Right lung (tissue), 5 donors: ENCODE data around the gene FLT1. TPM values are rescaled to one million over a fixed set of nuclear protein-coding genes. Genes with fewer than 3 reads are reported as not detected.

ENCODE experiments used
- DNase-seq, 2 donors: peaks; one replicate each; pipeline ENCODE4 v3.0.0-alpha.2; 2013
- polyA plus RNA-seq, 5 donors: library from polyadenylated mRNA; unstranded; fragments of 120-200 nt; gene quantifications; one replicate each; pipeline versions ENCODE4 v1.2.1 to v1.2.3, GENCODE V29; 2013; ENCODE audit warnings: inconsistent platforms in 1 of 5, low replicate concordance in 1 of 5; ENCODE audit not compliant: insufficient read length in 5 of 5, insufficient read depth in 1 of 5

Gene FLT1
- polyA plus RNA-seq, 5 donors, result 17.7 to 28.3 (median 22.9) TPM

DNA sequence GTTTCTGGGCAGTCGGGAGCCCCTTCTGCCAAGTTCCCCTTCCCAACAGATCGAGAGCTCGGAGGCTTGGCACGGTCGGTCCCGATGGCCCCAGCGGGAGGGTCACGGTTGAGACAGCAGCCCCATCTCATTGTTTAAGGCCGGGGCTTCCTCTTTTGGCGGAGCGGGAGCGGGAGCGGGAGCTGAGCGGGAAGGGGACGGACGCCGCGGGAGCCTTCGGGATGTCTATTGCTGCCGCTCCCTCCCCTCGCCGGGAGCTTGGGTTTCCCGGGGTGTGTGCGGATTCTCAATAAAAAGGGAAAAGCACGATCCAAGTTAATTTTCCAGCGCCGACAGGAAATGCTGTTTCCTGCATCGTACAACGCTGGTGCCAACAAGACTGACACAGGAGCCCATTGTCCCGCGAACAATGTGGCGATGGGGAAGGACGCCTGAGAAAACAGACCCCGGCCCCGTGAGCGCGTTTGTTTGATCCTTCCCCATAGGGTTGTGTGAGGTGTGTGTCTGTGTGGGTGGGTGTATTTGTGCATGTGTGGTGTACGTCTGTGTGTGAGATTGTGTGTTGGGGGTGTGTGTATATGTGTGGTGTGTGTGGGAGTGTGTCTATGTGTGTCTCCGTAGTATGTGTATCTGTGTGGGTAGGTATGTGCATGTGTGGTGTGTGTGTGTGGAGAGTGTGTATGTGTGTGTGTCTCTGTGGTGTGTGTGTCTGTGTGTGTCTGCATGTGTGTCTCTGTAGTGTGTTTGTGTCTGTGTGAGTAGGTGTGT is 36.3 kb upstream of the FLT1 start:
- DNase-seq, result peak; percentile 27 to 32

DNA sequence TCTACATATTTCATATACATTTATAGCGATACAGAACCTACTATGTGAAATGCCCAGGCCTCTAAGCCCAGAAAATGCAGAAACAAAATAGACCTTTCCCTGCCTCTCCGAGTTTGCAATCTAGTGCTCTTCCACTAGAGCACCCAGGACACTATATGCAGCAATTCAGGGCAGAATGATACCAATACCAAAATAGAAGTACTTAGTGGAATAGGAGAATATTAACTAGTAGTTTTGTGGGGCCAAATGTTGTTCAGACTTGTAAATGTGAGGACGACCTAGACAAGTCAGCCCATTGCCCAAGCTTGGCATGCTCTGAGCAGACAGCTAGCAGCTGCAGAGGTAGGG is 35.8 kb upstream of the FLT1 start:
- DNase-seq, result peak in 1 of 2 donors; percentile 16

DNA sequence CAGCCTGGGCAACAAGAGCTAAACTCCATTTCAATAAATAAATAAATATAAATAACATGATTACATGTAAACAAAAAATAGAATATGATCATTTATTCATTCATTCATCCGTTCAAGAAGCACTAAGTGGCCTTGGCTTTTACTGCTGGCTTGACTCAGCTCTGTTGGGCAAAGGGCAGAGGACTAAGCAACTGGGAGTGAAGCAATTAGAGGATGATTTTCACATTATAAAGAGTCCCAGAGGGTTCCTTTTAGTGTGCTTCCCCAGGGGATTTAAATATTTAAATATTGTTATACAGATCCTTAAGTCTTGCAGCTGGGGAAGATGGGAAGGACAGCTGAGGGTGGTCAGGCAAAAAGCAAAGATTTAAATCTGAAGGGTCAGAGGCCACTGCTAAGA is 34.9 kb upstream of the FLT1 start:
- no peak for DNase-seq

DNA sequence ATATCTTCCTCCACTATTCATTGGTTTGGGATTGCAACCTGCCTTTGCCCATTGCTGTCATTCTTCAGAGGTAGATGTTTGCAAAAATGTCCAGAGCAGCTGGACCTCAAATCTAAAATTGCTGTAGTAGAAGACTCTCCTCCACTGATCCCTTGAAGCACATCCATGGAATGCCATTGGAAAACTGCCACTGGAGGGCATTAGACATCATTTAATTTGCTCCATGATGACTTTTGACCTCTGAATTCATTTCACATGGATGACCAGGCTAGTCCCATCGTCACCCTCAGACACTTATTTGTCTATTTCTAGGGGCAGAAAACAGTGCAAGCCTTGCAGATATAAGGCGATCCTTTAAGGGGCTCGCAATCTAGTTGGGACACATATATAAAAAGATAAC is 33.9 kb upstream of the FLT1 start:
- DNase-seq, result no peak

DNA sequence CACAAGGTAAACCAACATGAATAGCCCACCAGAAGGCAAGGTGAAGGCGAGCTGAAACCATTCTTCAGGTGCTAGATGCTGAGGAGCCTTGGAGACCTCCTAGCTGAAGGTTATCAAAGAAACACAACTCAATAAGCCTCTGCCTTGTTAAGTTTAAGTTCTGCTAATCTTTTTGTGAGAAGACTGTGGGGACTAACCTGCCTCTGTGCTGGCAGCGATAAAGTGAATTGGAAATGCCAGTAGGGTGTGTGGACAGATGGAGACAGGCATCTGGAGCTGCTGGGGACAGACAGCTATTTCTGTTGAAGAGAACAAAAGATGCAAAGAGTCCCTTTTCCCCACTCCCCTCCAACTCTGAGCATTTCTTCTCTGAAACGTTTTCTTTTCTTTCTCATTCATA is 33.5 kb upstream of the FLT1 start:
- DNase-seq, result no peak

DNA sequence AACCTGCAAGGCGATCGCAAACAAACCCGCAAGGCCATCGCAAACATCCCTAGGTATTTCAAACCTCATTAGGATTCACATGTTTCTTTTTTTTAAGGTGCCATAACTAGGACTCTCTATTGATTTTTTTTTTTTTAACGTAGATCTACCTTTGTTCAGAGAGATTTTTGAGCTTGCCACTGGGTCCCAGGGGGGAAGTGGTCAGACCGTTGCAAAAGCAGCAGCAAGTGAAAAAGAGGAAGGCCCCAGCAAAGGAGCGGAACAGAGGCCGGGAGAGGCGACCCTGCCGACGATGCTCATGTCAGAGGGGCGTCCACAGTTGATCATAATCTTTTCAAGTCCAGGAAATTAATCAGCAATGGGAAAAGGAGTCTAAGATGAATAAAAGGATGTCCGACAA is 32.7 kb upstream of the FLT1 start:
- no peak for DNase-seq

DNA sequence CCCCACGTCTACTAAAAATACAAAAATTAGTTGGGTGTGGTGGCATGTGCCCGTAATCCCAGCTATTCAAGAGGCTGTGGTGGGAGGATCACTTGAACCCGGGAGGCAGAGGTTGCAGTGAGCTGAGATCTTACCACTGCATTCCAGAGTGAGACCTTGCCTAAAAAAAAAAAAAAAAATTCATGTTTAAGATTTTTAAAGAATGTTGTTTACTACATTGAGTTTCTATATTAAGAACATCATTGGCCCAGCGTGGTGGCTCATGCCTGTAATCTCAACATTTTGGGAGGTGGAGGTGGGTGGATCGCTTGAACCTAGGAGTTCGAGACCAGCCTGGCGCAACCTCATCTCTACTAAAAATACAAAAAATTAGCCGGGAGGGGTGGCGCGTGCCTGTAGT is 31.9 kb upstream of the FLT1 start:
- no peak for DNase-seq

DNA sequence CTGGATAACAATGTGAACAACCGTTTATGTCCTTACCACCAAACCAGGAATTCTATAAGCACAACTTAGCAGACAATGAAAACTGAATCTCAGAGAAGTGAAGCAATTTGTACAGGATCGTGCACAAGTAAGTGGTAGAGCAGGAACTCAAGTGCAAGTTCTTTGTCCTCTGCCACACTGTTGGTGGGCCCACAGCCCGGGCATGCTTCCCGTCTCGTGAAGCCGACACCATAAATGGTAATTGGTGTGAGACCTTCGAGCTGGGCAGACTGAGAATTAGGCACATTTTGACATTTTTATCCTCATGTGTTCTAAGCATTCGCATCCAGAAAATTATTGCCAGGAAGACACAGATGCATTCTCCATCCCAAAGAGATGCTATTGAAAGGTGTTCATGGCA is 27.9 kb upstream of the FLT1 start:
- DNase-seq, result no peak

DNA sequence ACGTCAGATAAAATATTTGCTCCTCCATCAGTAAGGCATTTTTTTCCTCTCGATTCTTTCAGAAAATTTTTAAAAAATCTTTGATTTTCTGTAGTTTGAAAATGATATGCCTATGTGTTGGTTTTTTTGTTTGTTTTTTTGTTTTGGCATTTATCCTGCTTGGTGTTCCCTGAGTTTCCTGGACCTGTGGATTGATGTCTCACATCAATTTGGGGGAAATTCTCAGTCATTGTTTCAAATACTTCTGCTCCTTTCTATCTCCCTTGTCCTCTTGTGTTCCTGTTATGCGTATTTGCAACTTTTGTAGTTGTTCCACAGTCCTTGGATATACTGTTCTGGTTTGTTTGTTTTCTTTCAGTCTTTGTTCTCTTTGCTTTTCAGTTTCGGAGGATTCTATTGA is 18.8 kb upstream of the FLT1 start:
- DNase-seq, result no peak

DNA sequence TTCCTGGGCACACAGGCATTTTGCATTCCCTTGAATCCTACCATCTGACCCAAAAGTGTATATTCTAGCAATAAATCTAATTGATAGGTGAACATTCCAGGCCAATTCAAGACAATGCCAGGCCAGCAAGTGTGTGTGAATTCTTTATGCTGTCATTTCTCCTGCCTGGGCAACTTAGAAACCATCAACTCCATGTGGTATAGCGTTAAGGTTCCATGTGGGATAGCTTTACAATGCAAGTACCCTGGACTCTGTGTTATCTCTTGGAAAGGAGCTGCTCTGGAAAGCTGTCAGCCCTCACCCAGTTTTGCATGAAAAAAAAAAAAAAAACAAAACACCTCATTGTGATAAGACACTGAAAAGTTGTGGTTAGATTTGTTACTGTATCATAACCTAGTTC is 15.6 kb upstream of the FLT1 start:
- no peak for DNase-seq

DNA sequence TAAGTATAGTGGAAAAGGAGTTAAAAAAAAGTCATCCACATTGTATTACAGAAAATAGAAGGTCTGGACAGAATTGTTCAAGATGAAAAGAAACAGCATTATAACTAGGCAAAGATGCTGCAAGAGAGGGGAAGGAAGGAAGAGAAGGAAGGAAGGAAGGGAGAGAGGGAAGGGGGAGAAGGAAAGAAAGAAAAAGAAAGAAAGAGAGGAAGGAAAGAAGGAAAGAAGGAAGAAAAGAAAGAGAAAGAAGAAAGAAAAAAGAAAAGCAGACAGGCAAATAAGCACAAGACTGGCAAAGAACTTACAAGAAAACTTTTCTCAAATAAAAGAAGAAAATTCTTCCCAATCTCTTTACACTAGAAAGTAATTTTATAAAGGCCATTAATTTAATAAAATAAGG is 15.1 kb upstream of the FLT1 start:
- no peak for DNase-seq

DNA sequence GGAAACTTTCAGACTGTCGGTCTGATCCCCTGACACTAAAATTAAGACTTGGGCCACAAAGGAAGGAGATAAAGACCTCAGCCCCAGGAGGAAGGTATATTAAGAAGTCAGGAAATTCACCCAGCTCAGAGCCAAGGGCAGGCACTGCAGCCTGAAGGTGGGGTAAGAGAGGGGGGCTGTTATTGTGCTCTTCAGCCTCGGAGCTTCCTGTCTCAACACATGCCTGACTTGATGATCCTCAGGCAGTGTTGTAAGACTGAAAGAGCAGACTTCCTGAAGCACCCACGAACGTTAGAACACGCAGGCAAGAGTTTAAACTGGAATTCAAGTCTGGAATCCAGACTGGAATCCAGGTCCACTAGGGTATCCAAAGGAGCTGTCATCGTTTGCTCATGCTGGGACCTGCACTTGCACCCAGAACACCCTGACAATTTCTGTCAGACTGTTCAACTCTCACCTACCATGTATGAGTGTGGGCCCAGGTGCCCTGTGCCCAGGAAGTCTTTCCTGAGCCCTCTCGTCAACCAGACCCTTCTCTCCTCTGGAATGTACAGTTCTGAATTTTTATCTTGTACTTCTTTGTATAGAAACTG is 10.7 kb upstream of the FLT1 start:
- DNase-seq, result no peak

DNA sequence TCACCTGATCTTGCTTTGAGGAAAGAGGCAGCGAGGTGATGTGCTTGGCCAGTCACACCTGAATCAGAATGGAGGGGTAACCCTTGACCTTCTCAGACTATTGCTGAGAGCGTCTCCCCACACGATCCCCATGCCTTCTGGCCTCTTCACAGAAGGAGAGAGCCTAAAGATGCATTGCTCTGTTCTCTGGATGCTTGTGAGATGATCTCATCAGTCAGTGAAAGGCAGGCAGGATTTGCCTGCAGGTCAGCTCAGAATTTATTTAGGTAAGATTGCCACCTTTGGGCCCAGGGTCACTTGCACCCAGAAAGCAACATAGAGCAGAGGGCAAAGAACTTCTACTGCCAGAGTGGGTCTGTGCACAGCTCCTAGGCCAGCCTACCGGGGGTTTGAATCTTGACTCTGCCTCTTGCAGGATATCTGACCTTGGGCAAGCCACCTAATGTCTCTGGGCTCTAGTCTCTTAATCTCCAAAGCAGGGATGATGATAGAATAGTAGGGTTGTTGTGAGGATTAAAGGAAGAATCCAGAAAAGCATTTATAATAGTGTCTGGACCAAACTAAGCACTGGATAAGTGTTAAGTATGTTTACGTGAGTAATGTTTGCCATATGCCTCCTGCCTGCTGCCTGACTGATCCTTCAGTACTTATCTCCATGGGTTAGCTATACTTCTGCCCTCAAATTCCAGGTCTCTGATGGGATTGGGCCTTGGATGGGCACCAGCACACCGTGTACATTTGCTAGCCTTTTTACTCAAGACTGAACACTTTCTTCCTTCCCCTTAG is 8.4 kb upstream of the FLT1 start:
- DNase-seq, result no peak

DNA sequence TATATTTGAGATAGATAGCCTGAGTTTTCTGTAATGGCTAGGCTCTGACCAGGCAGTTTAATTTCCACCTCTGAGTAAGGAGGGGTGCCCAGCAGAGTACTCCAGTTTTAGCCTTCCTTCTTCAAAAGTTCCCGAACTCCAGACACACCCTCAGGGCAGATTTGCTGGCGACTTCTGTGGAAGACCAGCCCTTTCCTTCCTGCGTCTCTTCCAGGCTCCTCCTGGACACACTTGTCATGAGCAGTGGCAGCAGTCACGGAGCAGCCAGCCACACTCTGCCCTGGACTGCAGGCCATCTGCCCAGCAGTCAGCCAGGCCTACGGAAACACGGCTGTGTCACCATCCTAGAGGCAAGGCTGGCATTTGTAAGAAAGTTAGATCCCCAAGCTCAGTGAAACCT is 6.6 kb upstream of the FLT1 start:
- no peak for DNase-seq

DNA sequence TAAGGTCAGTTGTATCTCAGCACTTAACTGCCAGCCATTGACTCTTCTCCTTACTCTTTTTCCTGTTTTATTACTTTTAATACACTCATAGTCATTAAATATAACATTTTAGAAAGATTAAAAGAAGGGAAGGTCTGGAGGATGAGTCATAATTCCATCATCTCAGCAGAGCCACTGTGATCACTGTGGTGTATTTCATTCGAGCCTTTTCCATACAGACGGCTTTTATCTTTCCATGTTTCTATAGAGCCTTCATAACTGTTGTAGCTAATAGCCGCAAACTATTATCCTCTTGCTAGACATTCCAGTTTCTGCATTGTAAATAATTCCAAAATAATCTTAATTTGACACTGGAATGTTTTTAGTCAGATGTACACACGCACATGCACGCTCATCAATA is 4.7 kb upstream of the FLT1 start:
- DNase-seq, result no peak

DNA sequence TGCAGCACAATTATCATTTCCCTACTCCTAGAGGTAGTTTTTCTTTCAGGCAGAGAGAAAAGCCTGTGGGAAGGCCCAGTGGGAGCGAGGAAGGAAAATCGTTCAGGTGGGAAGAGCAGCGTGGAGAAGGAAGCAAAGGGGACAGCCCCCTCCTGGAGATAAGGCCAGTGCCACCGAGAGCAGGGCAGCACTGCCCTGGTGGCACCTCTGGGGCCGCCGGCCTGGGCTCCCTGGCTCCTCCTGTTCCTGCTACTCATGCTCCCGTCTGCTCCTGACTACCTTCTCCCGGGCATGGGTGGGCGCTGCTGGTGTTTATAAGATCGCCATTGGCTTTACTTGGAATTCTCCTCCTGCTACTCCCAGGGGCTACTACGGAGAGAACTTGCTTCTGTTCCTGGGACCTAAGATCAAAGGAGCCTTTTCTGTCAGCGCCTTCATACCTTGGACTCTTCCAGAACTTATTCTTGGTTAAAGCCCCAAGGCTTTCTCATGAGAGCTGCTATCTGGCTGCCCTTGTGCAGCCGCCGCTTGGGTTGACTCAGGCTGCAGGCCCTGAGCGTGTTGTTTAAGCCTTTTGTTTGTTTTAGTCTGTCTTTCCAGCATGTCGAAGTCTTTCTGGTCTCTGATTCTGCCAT is 3.7 kb upstream of the FLT1 start:
- DNase-seq, result no peak

DNA sequence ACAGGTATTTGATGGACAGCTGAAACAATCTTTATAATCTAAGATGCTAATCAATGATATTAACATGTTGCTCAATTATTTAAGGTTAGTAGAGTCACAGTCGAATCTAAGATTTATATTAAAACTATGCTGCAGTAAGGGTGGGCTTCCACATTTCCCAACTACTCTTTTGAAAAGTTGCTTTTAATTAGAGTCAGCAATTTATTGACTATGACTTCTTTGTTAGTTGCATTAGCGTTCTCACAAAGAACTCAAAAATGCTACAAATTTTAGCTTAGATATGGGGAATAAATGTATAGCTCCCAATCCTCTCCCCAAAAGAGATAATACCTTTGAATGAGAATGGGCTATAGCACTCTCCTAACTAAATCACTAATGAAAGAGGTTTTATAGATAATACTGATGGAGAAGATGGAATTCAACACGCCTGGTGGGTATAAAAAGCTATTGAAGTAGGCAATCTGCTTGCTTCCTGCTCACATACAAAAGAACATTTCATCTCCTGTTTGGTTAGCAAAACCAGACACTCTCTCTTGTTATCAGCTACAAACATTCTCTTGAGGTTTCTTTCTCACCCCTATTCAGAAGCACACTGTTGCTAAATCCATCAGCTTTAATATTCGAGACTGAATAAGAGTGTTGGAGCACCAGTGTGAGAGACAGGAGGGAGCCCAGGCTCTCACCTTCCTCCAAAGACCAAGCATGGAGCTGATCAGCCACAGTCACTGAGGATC is 2.4 kb upstream of the FLT1 start:
- DNase-seq, result no peak

DNA sequence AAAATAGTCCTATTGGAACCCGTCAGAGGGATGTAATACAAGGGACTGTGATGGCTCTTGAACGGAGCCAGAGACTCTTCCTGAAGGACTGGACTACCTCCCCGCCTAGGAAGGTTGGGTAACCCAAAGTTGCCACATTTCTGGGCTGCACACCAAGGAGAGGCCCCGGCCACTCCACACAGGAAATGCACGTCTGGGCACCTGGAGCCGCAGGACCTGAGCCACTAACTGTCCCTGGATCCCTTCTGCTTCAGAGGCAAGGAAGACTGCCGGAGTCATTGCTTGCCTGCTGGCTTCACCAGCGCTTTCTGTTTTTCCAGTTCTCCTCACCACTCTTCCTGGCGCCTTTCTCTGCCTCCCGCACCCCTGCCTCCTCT is 1.2 kb upstream of the FLT1 start:
- DNase-seq, result no peak

DNA sequence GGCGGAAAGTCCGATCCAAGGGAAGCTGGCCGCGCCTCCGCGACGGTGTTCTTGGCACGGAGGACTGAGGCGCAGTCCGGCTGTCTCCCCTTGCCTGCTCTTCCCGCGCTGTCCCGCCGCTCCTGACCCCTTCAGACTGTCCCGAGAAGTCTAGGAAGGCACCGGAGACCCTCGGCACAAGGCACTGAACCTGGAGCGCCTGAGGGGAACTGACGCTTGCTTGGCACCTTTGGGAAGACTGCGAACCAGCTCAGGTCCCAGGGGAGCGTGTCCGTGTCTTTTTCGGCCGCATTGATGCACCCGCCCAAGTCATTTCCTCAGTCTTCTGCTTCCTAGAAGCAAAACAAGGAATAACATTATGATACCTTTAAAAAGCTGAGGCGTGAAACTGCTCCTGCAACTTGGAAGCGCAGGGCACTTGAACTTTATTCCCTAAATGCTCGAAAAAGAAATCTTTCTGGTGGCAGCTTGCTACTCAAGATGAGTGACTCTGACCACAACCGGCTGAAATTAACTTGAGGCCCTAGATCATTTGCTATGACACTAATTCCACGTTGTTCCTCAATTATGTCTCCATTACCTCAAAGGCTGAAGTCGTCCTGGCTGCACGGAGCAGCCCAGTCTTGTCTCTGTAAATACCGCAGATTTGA is 735 bp upstream of the FLT1 start:
- DNase-seq, result no peak

DNA sequence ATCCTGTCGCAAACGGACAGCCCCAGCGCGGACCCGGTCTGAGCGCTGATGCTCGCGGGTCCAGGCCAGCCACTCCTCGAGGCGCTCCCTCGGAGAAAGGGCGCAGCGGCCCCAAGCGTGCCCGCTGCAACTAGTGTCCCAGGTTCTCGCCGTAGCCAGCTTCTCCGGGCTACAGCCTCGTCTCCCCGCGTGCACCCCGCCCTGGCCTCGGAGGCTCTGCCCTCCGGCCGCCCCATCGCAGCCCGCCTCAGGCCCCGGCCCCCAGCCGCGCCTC is 487 bp downstream of the FLT1 start:
- DNase-seq, result no peak

DNA sequence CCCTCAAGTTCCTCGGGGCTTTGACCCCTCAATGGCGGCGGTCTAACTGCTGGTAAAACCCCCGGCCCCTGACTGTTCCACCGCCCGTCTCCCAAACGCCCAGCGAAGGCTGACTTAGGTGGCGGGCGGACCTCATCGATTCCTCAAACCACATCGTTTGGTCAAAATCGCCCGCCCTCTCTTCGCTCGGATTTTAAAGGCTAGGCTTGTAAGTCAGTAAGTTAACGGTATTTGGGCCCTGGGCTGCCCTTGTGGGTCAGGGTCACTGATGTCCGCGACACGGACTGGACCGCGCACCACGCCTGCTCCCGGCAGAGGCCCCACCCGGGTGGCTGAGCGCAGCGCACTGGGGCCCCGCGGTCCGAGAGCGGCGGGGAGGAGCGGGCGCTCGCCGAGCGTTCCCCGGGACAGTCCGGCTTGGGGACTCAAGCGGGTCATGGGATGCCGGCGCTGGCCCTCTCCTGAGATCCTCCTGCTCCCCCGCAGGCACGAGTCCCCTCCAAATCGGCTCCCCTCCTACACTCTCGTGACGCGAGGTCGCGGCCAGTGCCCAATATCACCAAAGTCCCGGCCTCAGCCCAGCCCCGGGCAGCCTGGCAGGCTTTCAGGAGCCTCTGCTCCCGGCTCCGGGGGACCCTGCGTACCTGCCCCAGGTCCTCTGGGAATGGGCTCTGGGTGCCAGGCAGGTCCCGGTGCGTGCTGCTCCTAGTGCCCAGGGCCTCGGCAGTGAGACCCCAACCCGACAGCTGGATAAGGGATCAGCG is 1.0 kb downstream of the FLT1 start:
- no peak for DNase-seq
